ENCODE results near the gene CZIB. TPM values are rescaled to one million over a fixed set of nuclear protein-coding genes. Genes with fewer than 3 reads are reported as not detected.

Gene CZIB
- total and polyA plus RNA-seq, 9 donors, result 48.4 to 108 (median 69.7) TPM

- no peaks in the 10 kb centered on the region for H3K4me1 ChIP-seq (ENCODE audit: insufficient read depth)
- H3K27ac ChIP-seq, result no peak overlapping the region
- no peaks in the 10 kb centered on the region for H3K27me3 ChIP-seq
- H3K36me3 ChIP-seq, result no peaks in the 10 kb centered on the region
- H3K4me3 ChIP-seq, result no peak overlapping the region
- H3K9me3 ChIP-seq, result no peaks in the 10 kb centered on the region
- TF ChIP-seq EP300 (IDR thresholded peaks at IDR 0.05) (no peak), POLR2A (IDR thresholded peaks at IDR 0.05) (no peak)
- TF ChIP-seq, protein P1, sequence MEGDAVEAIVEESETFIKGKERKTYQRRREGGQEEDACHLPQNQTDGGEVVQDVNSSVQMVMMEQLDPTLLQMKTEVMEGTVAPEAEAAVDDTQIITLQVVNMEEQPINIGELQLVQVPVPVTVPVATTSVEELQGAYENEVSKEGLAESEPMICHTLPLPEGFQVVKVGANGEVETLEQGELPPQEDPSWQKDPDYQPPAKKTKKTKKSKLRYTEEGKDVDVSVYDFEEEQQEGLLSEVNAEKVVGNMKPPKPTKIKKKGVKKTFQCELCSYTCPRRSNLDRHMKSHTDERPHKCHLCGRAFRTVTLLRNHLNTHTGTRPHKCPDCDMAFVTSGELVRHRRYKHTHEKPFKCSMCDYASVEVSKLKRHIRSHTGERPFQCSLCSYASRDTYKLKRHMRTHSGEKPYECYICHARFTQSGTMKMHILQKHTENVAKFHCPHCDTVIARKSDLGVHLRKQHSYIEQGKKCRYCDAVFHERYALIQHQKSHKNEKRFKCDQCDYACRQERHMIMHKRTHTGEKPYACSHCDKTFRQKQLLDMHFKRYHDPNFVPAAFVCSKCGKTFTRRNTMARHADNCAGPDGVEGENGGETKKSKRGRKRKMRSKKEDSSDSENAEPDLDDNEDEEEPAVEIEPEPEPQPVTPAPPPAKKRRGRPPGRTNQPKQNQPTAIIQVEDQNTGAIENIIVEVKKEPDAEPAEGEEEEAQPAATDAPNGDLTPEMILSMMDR (IDR thresholded peaks at IDR 0.05), result no peak
- 90 to 93% (median 92%) methylated on average over 5 of the region's 5 CpGs for WGBS, 3 donors
- intact Hi-C loops (cut with DNase I), result no loop called here
- no peak for DNase-seq
Measured at GRCh38 chr1:53165408-53165961, 54.9 kb downstream of the CZIB start.

Other genes starting within 250 kb of the CZIB start
- 100 to 1,000 TPM; 106 to 254 (median 154) TPM for gene PODN, start 158.4 kb downstream of the CZIB start, total RNA-seq
- gene PODN, start 158.4 kb downstream of the CZIB start, polyA plus RNA-seq, result 100 to 1,000 TPM in 1 of 2 donors, 10 to 100 TPM in 1; 72.8 to 203 TPM
- under 1 TPM in 1 of 7 donors, not detected in 6; 0.25 TPM for gene SLC1A7, start 78.0 kb downstream of the CZIB start, total RNA-seq
- gene SLC1A7, start 78.0 kb downstream of the CZIB start, polyA plus RNA-seq, result under 1 TPM in 1 of 2 donors, not detected in 1; 0.28 TPM
- 10 to 100 TPM in 5 of 7 donors, 1 to 10 TPM in 2; 6.7 to 15.3 (median 12.1) TPM for gene CPT2, start 23.8 kb downstream of the CZIB start, total RNA-seq
- gene CPT2, start 23.8 kb downstream of the CZIB start, polyA plus RNA-seq, result 10 to 100 TPM; 12.0 to 32.1 TPM
- gene MAGOH, start 17.9 kb upstream of the CZIB start, total RNA-seq, result 10 to 100 TPM; 25.4 to 43.3 (median 35.3) TPM
- gene MAGOH, start 17.9 kb upstream of the CZIB start, polyA plus RNA-seq, result 10 to 100 TPM; 71.9 to 73.2 TPM
- gene LRP8, start 107.4 kb upstream of the CZIB start, total RNA-seq, result 10 to 100 TPM in 1 of 7 donors, 1 to 10 TPM in 6; 1.2 to 10.6 (median 2.2) TPM
- gene LRP8, start 107.4 kb upstream of the CZIB start, polyA plus RNA-seq, result 1 to 10 TPM; 1.5 to 8.9 TPM
- not detected for gene DMRTB1, start 238.8 kb upstream of the CZIB start, total RNA-seq
- under 1 TPM in 1 of 2 donors, not detected in 1; 0.06 TPM for gene DMRTB1, start 238.8 kb upstream of the CZIB start, polyA plus RNA-seq